H9 (cell line): ENCODE results near the gene CCL8. TPM values are rescaled to one million over a fixed set of nuclear protein-coding genes. Genes with fewer than 3 reads are reported as not detected.

Experiments
- DNase-seq: peaks from one replicate; pipeline ENCODE4 v3.0.0-alpha.2; 2017
- H2AFZ ChIP-seq: one replicate; pipeline ENCODE4 v1.6.1; 2013; ENCODE audit warnings: mild to moderate bottlenecking, low read length, control low read depth, moderate library complexity
- H2AK5ac ChIP-seq: 2 replicates; pipeline ENCODE4 v1.6.1; 2013; ENCODE audit warnings: low read length, control low read depth, mixed read lengths; ENCODE audit not compliant: insufficient read length
- H2BK120ac ChIP-seq: one replicate; pipeline ENCODE4 v1.6.1; 2013; ENCODE audit warnings: low read depth, mild to moderate bottlenecking, low read length, control low read depth, inconsistent platforms; ENCODE audit not compliant: poor library complexity, severe bottlenecking
- H2BK12ac ChIP-seq: 2 replicates; pipeline ENCODE4 v1.6.1; 2013; ENCODE audit warnings: low read length, control low read depth, mixed read lengths, low read depth; ENCODE audit not compliant: insufficient read length
- H2BK15ac ChIP-seq: 2 replicates; pipeline ENCODE4 v1.6.1; 2013; ENCODE audit warnings: low read depth, low read length, control low read depth
- H2BK20ac ChIP-seq: one replicate; pipeline ENCODE4 v1.6.1; 2013; ENCODE audit warnings: low read depth, mild to moderate bottlenecking, low read length, control low read depth, inconsistent platforms; ENCODE audit not compliant: poor library complexity, severe bottlenecking
- H2BK5ac ChIP-seq: 2 replicates; pipeline ENCODE4 v1.6.1; 2013; ENCODE audit warnings: low read length, control low read depth, mixed read lengths; ENCODE audit not compliant: insufficient read length
- H3K14ac ChIP-seq: 2 replicates; pipeline ENCODE4 v1.6.1; 2013; ENCODE audit warnings: low read length, control low read depth; ENCODE audit not compliant: insufficient read depth
- H3K18ac ChIP-seq: 2 replicates; pipeline ENCODE4 v1.6.1; 2013; ENCODE audit warnings: low read depth, mild to moderate bottlenecking, mixed read lengths, low read length, control low read depth; ENCODE audit not compliant: insufficient read length
- H3K23ac ChIP-seq: 2 replicates; pipeline ENCODE4 v1.6.1; 2013; ENCODE audit warnings: low read length, control low read depth, mixed read lengths, low read depth; ENCODE audit not compliant: insufficient read length
- H3K23me2 ChIP-seq: 2 replicates; pipeline ENCODE4 v1.6.1; 2013; ENCODE audit warnings: low read depth, mild to moderate bottlenecking, mixed read lengths, low read length, control low read depth; ENCODE audit not compliant: insufficient read length, poor library complexity, severe bottlenecking
- H3K27ac ChIP-seq: 2 replicates; pipeline ENCODE4 v1.5.1; 2013; ENCODE audit warnings: low read length, control low read depth, mixed read lengths, low read depth; ENCODE audit not compliant: insufficient read length
- H3K27me3 ChIP-seq: 2 replicates; pipeline ENCODE4 v1.6.1; 2013; ENCODE audit warnings: low read length, control low read depth, inconsistent platforms; ENCODE audit not compliant: insufficient read depth
- H3K4ac ChIP-seq: 2 replicates; pipeline ENCODE4 v1.6.1; 2013; ENCODE audit warnings: low read depth, mild to moderate bottlenecking, control low read depth, inconsistent platforms, low read length, moderate library complexity
- H3K4me1 ChIP-seq: 2 replicates; pipeline ENCODE4 v1.6.1; 2013; ENCODE audit warnings: low read length, control low read depth, inconsistent platforms; ENCODE audit not compliant: insufficient read depth
- H3K4me2 ChIP-seq: 2 replicates; pipeline ENCODE4 v1.6.1; 2013; ENCODE audit warnings: low read length, control low read depth, mixed read lengths; ENCODE audit not compliant: insufficient read length, insufficient read depth
- H3K56ac ChIP-seq: 2 replicates; pipeline ENCODE4 v1.6.1; 2013; ENCODE audit warnings: low read depth, mild to moderate bottlenecking, mixed read lengths, low read length, control low read depth; ENCODE audit not compliant: insufficient read length
- H3K79me1 ChIP-seq: 2 replicates; pipeline ENCODE4 v1.6.1; 2013; ENCODE audit warnings: low read depth, mild to moderate bottlenecking, moderate library complexity, low read length, control low read depth, inconsistent platforms; ENCODE audit not compliant: insufficient read depth, poor library complexity, severe bottlenecking
- H3K79me2 ChIP-seq: 2 replicates; pipeline ENCODE4 v1.6.1; 2013; ENCODE audit warnings: low read length, control low read depth, inconsistent platforms; ENCODE audit not compliant: insufficient read depth
- H3K9ac ChIP-seq: 2 replicates; pipeline ENCODE4 v1.6.1; 2013; ENCODE audit warnings: low read length, control low read depth, mixed read lengths; ENCODE audit not compliant: insufficient read length; ENCODE audit errors: extremely low read depth
- H3K9me3 ChIP-seq: one replicate; pipeline ENCODE4 v1.6.1; 2013; ENCODE audit warnings: low read depth, low read length, inconsistent platforms; ENCODE audit not compliant: control insufficient read depth
- H3T11ph ChIP-seq: one replicate; pipeline ENCODE4 v1.6.1; 2013; ENCODE audit warnings: mild to moderate bottlenecking, low read length, control low read depth, inconsistent platforms
- H4K20me1 ChIP-seq: one replicate; pipeline ENCODE4 v1.6.1; 2013; ENCODE audit not compliant: control insufficient read depth, insufficient read length, insufficient read depth
- H4K5ac ChIP-seq: 2 replicates; pipeline ENCODE4 v1.6.1; 2013; ENCODE audit warnings: low read depth, mild to moderate bottlenecking, mixed read lengths, low read length, control low read depth; ENCODE audit not compliant: insufficient read length
- H4K8ac ChIP-seq: replicated peaks from 2 replicates; pipeline ENCODE4 v1.6.1; 2013; ENCODE audit warnings: low read length, control low read depth, mixed read lengths, low read depth; ENCODE audit not compliant: insufficient read length
- H4K91ac ChIP-seq: 2 replicates; pipeline ENCODE4 v1.6.1; 2013; ENCODE audit warnings: low read depth, mild to moderate bottlenecking, moderate library complexity, mixed read lengths, low read length, control low read depth; ENCODE audit not compliant: insufficient read length
- H3K27ac Mint-ChIP-seq, 3 experiments: 2 replicates in 2 of 3; 3 replicates in 1 of 3; pipeline ENCODE4 v1.8.0; 2020 to 2021; ENCODE audit warnings: mixed read lengths in 3 of 3, mild to moderate bottlenecking in 1 of 3, moderate library complexity in 1 of 3
- H3K27me3 Mint-ChIP-seq: 2 replicates; pipeline ENCODE4 v1.8.0; 2021; ENCODE audit warnings: low read depth, mild to moderate bottlenecking, moderate library complexity, mixed read lengths
- H3K36me3 Mint-ChIP-seq, 3 experiments: 2 replicates in 2 of 3; 3 replicates in 1 of 3; pipeline ENCODE4 v1.8.0; 2020 to 2021; ENCODE audit warnings: low read depth in 3 of 3, mixed read lengths in 3 of 3; ENCODE audit not compliant: insufficient read depth in 1 of 3
- H3K4me1 Mint-ChIP-seq, 2 experiments: 2 replicates each; pipeline ENCODE4 v1.8.0; 2020; ENCODE audit warnings: mixed read lengths in 2 of 2
- H3K4me3 Mint-ChIP-seq, 2 experiments: 2 replicates in 1 of 2; 3 replicates in 1 of 2; pipeline ENCODE4 v1.8.0; 2020 to 2021; ENCODE audit warnings: mild to moderate bottlenecking in 2 of 2, mixed read lengths in 2 of 2, moderate library complexity in 1 of 2
- H3K9me3 Mint-ChIP-seq, 2 experiments: 2 replicates in 1 of 2; 3 replicates in 1 of 2; pipeline ENCODE4 v1.8.0; 2020; ENCODE audit warnings: mild to moderate bottlenecking in 2 of 2, mixed read lengths in 2 of 2, moderate library complexity in 1 of 2
- CTCF ChIP-seq: fragments of 200-600 bp; sonication (generic); conservative IDR thresholded peaks from 3 replicates; pipeline ENCODE4 v1.8.0; 2021; ENCODE audit warnings: antibody characterized with exemption, mild to moderate bottlenecking
- WGBS: extraction: QIAGEN DNeasy Blood & Tissue Kit; methylation state at CpG from one replicate; pipeline ENCODE4 v1.1.7; 2013; ENCODE audit warnings: missing lambda C conversion rate, low lambda C conversion rate, mixed read lengths; ENCODE audit not compliant: insufficient read length; ENCODE audit errors: extremely low coverage; 5-methylcytosine and 5-hydroxymethylcytosine counted together
- total RNA-seq: library from RNA; stranded (reverse); gene quantifications from 2 replicates; pipeline ENCODE4 v1.2.1, GENCODE V29; 2021

Gene CCL8
- total RNA-seq, 1 experiment from 2014 or later, result not detected

GRCh38 chr17:34300652-34301370 lies 18.4 kb upstream of the CCL8 start:
- Mint-ChIP-seq H3K9me3 (no peaks in the 10 kb centered on the region), H3K36me3 (no peaks in the 10 kb centered on the region), H3K4me3 (no peak overlapping the region), H3K27me3 (peaks cover 18% of the 10 kb centered on the region), H3K4me1 (peaks cover 6% of the 10 kb centered on the region in 2 experiments), H3K27ac (no peak overlapping the region)
- Histone ChIP-seq H3K9me3 (no peaks in the 10 kb centered on the region), H2BK120ac (no peak overlapping the region), H3K27me3 (no peaks in the 10 kb centered on the region; the same call in 1 of the 2 replicates), H3K23me2 (no peaks in the 10 kb centered on the region), H3K79me2 (no peaks in the 10 kb centered on the region), H3K18ac (no peak overlapping the region), H3K56ac (no peak overlapping the region), H2BK15ac (no peak overlapping the region), H3K23ac (no peak overlapping the region), H4K5ac (no peak overlapping the region), H3K27ac (no peak overlapping the region), H4K20me1 (no peaks in the 10 kb centered on the region), H3K4ac (no peak overlapping the region), H3T11ph (no peak overlapping the region), H4K91ac (no peak overlapping the region), H3K79me1 (no peaks in the 10 kb centered on the region), H3K4me1 (no peaks in the 10 kb centered on the region), H2AFZ (no peak overlapping the region), H2BK12ac (no peak overlapping the region), H4K8ac (no peak overlapping the region), H2BK20ac (no peak overlapping the region), H3K14ac (no peak overlapping the region), H2BK5ac (no peak overlapping the region), H3K9ac (no peak overlapping the region), H2AK5ac (no peak overlapping the region), H3K4me2 (no peak overlapping the region)
- WGBS, result no CpG with 5 or more reads among the region's 3 CpGs
- DNase-seq, result no peak
- no peak for TF ChIP-seq CTCF
